ENCODE measurements around the gene MLF1.

DNA sequence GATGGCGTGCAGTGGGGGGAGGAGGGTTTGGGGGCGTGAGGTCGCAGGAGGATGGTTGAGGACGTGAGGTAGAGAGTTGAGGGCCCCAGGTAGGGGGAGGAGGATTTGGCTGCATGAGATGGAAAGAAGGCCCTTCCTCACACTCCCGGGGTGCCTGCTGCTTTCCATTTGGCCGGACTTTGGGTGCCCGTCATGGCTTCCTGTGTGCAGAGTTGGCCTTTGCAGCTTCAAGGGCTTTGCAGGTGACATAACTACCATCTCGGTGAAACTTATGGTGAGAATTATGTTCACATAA is 1.7 kb downstream of the MLF1 start:
- TF ChIP-seq, protein P1, sequence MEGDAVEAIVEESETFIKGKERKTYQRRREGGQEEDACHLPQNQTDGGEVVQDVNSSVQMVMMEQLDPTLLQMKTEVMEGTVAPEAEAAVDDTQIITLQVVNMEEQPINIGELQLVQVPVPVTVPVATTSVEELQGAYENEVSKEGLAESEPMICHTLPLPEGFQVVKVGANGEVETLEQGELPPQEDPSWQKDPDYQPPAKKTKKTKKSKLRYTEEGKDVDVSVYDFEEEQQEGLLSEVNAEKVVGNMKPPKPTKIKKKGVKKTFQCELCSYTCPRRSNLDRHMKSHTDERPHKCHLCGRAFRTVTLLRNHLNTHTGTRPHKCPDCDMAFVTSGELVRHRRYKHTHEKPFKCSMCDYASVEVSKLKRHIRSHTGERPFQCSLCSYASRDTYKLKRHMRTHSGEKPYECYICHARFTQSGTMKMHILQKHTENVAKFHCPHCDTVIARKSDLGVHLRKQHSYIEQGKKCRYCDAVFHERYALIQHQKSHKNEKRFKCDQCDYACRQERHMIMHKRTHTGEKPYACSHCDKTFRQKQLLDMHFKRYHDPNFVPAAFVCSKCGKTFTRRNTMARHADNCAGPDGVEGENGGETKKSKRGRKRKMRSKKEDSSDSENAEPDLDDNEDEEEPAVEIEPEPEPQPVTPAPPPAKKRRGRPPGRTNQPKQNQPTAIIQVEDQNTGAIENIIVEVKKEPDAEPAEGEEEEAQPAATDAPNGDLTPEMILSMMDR (IDR thresholded peaks at IDR 0.05) = no peak
- no peak for TF ChIP-seq POLR2A (IDR thresholded peaks at IDR 0.05)
- no peak for TF ChIP-seq EP300 (IDR thresholded peaks at IDR 0.05)
